ENCODE measurements around the gene MAN2B1. TPM values are rescaled to one million over a fixed set of nuclear protein-coding genes. Genes with fewer than 3 reads are reported as not detected.
"Not testable (repeated sequence)": the region's sequence is repeated elsewhere in the genome, so short reads cannot be mapped to it uniquely, and the experiment has no call there.

The MAN2B1 gene
- total and polyA plus RNA-seq, 2 donors = 25.3 to 49.1 TPM

DNA sequence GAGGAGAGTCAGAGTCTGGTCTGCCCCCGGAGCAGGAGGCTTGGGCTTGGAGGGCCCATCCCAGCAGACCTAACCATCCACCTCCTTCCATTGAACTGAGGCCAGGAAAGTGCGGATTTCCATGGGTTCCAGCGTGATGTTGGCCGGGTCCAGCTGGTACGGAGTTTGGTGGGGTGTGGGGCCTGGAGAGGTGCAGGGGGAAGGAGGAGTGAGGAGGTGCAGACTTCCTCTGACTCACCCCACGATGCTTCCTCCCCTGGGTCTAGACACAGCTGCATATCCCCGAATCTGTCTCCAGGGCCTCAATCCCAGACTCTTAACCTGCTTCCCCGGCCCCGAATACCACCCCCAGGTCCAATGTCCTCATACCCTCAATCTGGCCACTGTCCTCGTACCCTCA lies 20.0 kb downstream of the MAN2B1 start:
- H3K9me3 ChIP-seq (ENCODE audit: control insufficient read depth in 2 of 2, insufficient read depth in 1 of 2, low read length in 1 of 2) = peaks cover 0 to 12% of the 10 kb centered on the region in 2 donors
- no peak overlapping the region for H3K4me3 ChIP-seq (ENCODE audit: low read length in 2 of 2)
- H3K36me3 ChIP-seq (ENCODE audit: control insufficient read depth in 2 of 2, insufficient read depth in 2 of 2, low read length in 1 of 2) = peaks cover 0 to 17% of the 10 kb centered on the region in 2 donors
- 96% methylated on average over 10 of the region's 10 CpGs for WGBS
- H3K4me1 ChIP-seq (ENCODE audit: control insufficient read depth in 2 of 2, insufficient read depth in 2 of 2, low read length in 2 of 2) = peaks cover 0 to 7% of the 10 kb centered on the region in 2 donors
- H3K27me3 ChIP-seq (ENCODE audit: control insufficient read depth in 2 of 2, insufficient read depth in 1 of 2, low read length in 1 of 2) = peaks cover 0 to 8% of the 10 kb centered on the region in 2 donors
- no peak for DNase-seq (ENCODE audit: low read depth in 6 of 9, low spot score in 9 of 9)
- H3K27ac ChIP-seq (ENCODE audit: low read depth in 1 of 2, low read length in 1 of 2) = no peak overlapping the region

DNA sequence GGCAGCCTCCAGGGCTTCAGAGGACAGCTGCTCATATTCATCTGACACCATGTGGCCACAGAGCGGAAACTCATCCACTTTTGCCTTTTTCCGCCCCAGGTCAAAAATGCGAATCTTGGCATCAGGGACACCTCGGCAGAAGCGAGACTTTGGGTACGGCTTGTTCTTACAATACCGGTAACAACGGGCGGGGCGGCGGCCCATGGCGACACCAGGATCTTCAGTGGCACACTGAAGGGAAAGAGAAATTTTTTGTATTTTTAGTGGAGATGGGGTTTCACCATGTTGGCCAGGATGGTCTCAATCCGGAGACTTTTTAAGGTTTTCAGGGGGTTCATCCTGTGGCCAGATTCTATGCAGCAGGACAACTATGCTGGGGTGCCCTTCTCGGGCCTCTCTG lies 22.8 kb downstream of the MAN2B1 start:
- Histone ChIP-seq H3K9me3 (ENCODE audit: control insufficient read depth in 2 of 2, insufficient read depth in 1 of 2, low read length in 1 of 2) (peaks cover 0 to 18% of the 10 kb centered on the region in 2 donors), H3K36me3 (ENCODE audit: control insufficient read depth in 2 of 2, insufficient read depth in 2 of 2, low read length in 1 of 2) (peaks cover 0 to 14% of the 10 kb centered on the region in 2 donors), H3K4me1 (ENCODE audit: control insufficient read depth in 2 of 2, insufficient read depth in 2 of 2, low read length in 2 of 2) (peaks cover 4 to 15% of the 10 kb centered on the region in 2 donors)
- 99% methylated on average over 14 of the region's 14 CpGs for WGBS
- not testable (repeated sequence) for H3K27me3 ChIP-seq (ENCODE audit: control insufficient read depth in 2 of 2, insufficient read depth in 1 of 2, low read length in 1 of 2); H3K27ac ChIP-seq (ENCODE audit: low read depth in 1 of 2, low read length in 1 of 2); DNase-seq (ENCODE audit: low read depth in 6 of 9, low spot score in 9 of 9); H3K4me3 ChIP-seq (ENCODE audit: low read length in 2 of 2)

DNA sequence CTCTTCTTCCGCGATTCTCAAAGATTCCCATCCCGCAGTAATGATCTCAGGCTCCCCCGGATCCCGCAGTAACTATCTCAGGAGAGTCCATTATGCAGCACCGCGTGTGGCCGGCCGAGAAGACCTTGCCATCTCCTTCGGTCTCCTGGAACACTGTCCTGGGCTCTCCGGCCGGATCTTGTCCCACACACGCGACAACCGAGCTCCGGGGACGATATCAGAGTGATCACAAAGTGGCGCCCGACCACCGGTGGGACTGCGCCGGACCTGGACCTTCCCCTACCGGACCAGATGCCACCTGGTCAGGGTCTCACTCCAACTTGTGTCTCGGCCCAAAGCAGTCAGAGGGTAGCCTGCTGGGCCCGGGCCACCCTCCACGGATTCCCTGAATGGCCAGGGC lies 24.0 kb downstream of the MAN2B1 start:
- 98% methylated on average over 26 of the region's 26 CpGs for WGBS
- Histone ChIP-seq H3K4me1 (ENCODE audit: control insufficient read depth in 2 of 2, insufficient read depth in 2 of 2, low read length in 2 of 2) (peaks cover 4 to 8% of the 10 kb centered on the region in 2 donors), H3K4me3 (ENCODE audit: low read length in 2 of 2) (no peak overlapping the region), H3K9me3 (ENCODE audit: control insufficient read depth in 2 of 2, insufficient read depth in 1 of 2, low read length in 1 of 2) (peaks cover 0 to 11% of the 10 kb centered on the region in 2 donors), H3K27me3 (ENCODE audit: control insufficient read depth in 2 of 2, insufficient read depth in 1 of 2, low read length in 1 of 2) (no peaks in the 10 kb centered on the region), H3K27ac (ENCODE audit: low read depth in 1 of 2, low read length in 1 of 2) (no peak overlapping the region), H3K36me3 (ENCODE audit: control insufficient read depth in 2 of 2, insufficient read depth in 2 of 2, low read length in 1 of 2) (peaks cover 0 to 14% of the 10 kb centered on the region in 2 donors)
- DNase-seq (ENCODE audit: low read depth in 6 of 9, low spot score in 9 of 9) = no peak

DNA sequence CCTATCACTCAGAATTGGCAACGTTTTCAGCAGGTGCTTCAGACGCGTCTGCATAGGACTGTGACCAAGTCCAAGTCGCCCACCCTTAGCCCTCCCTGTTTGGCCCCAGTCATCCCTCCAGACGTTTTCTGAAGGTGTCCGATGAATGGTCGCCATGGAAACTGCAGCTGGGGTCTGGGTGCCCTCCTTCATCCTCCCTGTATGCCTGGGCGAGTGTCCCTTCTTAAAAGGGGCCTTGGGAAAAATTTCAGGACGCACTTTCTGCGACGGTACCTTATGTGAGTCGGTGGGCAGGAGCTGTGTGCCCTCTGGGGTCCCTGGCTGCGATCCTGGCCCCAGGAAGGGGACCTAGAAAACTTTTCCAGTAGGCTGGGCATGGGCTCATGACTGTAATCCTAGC lies 25.1 kb downstream of the MAN2B1 start:
- Histone ChIP-seq H3K36me3 (ENCODE audit: control insufficient read depth in 2 of 2, insufficient read depth in 2 of 2, low read length in 1 of 2) (peaks cover 0 to 11% of the 10 kb centered on the region in 2 donors), H3K9me3 (ENCODE audit: control insufficient read depth in 2 of 2, insufficient read depth in 1 of 2, low read length in 1 of 2) (peaks cover 0 to 6% of the 10 kb centered on the region in 2 donors), H3K4me1 (ENCODE audit: control insufficient read depth in 2 of 2, insufficient read depth in 2 of 2, low read length in 2 of 2) (peaks cover 4 to 8% of the 10 kb centered on the region in 2 donors), H3K4me3 (ENCODE audit: low read length in 2 of 2) (no peak overlapping the region), H3K27me3 (ENCODE audit: control insufficient read depth in 2 of 2, insufficient read depth in 1 of 2, low read length in 1 of 2) (no peaks in the 10 kb centered on the region), H3K27ac (ENCODE audit: low read depth in 1 of 2, low read length in 1 of 2) (no peak overlapping the region)
- DNase-seq (ENCODE audit: low read depth in 6 of 9, low spot score in 9 of 9) = no peak
- 90% methylated on average over 13 of the region's 13 CpGs for WGBS

DNA sequence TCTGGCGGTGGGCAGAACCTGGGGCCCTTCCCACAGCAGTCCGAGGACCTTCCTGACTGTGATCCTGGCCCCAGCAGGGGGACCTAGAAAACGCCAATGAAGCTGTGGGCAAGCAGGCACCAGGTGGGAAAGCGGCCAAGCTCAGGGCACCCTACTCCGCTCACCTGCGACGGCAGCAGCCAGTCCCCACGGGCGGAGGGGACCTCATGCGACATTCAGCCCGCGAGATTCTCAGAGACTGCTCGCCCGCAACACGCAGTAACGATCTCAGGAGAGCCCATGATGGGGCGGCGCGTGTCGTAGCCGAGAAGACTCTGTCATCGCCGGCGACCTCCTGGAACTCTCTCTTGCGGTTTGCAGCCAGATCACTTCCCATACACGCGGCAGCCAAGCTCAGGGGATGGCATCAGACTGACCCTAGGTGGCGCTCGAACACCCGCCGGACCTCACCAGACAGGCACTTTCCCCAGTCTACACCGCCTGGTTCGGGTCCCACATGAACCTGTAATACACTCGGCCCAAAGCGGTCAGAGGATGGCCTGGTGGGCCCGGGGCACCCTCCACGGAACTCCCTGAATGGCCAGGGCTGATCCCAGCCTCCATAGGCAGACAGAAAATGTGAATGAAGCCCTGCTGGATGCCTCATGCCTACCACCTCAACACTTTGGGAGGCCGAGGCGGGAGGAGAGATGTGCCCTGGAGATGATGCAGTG lies 26.5 kb downstream of the MAN2B1 start:
- DNase-seq (ENCODE audit: low read depth in 6 of 9, low spot score in 9 of 9) = peak; percentile 31 to 83 (median 62)
- peaks cover 7 to 8% of the 10 kb centered on the region in 2 donors for H3K4me1 ChIP-seq (ENCODE audit: control insufficient read depth in 2 of 2, insufficient read depth in 2 of 2, low read length in 2 of 2)
- H3K4me3 ChIP-seq (ENCODE audit: low read length in 2 of 2) = peak overlapping the region in 1 of 2 donors; percentile 36
- peaks cover 0 to 6% of the 10 kb centered on the region in 2 donors for H3K9me3 ChIP-seq (ENCODE audit: control insufficient read depth in 2 of 2, insufficient read depth in 1 of 2, low read length in 1 of 2)
- H3K27ac ChIP-seq (ENCODE audit: low read depth in 1 of 2, low read length in 1 of 2) = no peak overlapping the region
- peaks cover 0 to 8% of the 10 kb centered on the region in 2 donors for H3K36me3 ChIP-seq (ENCODE audit: control insufficient read depth in 2 of 2, insufficient read depth in 2 of 2, low read length in 1 of 2)
- H3K27me3 ChIP-seq (ENCODE audit: control insufficient read depth in 2 of 2, insufficient read depth in 1 of 2, low read length in 1 of 2) = no peaks in the 10 kb centered on the region
- 11% methylated on average over 39 of the region's 39 CpGs for WGBS

DNA sequence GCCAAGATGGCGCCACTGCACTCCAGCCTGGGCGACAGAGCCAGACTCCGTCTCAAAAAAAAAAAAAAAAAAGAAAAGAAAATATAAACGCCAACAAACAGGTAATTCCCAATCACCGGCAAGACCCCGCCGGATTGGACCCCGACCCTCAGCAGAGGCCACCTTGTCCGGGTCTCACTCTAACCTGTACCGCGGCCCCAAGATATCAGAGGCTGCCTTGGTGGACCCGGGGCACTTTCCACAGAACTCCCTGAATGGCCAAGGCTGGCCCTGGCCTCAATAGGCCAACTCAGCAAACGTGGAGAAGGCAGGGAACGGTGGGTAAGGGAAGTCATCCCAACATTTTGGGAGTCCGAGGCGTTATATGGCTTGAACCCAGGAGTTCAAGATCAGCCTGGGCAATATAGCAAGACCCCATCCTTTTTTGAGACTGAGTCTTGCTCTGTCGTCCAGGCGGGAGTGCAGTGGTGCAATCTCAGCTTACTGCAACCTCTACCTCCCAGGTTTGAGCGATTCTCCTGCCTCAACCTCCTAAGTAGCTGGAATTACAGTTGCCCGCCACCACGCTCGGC lies 27.8 kb downstream of the MAN2B1 start:
- Histone ChIP-seq H3K36me3 (ENCODE audit: control insufficient read depth in 2 of 2, insufficient read depth in 2 of 2, low read length in 1 of 2) (peaks cover 0 to 3% of the 10 kb centered on the region in 2 donors), H3K27ac (ENCODE audit: low read depth in 1 of 2, low read length in 1 of 2) (no peak overlapping the region), H3K4me1 (ENCODE audit: control insufficient read depth in 2 of 2, insufficient read depth in 2 of 2, low read length in 2 of 2) (peaks cover 7 to 8% of the 10 kb centered on the region in 2 donors), H3K4me3 (ENCODE audit: low read length in 2 of 2) (no peak overlapping the region), H3K27me3 (ENCODE audit: control insufficient read depth in 2 of 2, insufficient read depth in 1 of 2, low read length in 1 of 2) (no peaks in the 10 kb centered on the region), H3K9me3 (ENCODE audit: control insufficient read depth in 2 of 2, insufficient read depth in 1 of 2, low read length in 1 of 2) (peaks cover 0 to 6% of the 10 kb centered on the region in 2 donors)
- no peak for DNase-seq (ENCODE audit: low read depth in 6 of 9, low spot score in 9 of 9)
- whole genome bisulfite sequencing = 98% methylated on average over 22 of the region's 22 CpGs

DNA sequence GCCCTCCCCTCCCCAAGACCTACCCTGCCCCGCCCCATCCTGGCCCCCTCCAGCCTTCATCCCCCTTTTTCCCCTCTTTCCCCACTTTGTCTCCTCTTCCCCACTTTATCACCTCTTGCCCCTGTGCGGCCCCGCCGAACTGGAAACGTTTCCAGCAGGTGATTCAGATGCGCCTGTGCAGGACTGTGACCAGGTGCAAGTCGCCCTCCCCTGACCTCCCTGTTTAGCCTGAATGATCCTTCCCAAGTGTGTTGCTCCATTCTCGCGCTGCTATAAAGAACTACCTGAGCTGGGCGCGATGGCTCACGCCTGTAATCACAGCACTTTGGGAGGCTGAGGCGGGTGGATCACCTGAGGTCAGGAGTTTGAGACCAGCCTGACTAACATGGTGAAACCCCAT lies 29.9 kb downstream of the MAN2B1 start:
- Histone ChIP-seq H3K27me3 (ENCODE audit: control insufficient read depth in 2 of 2, insufficient read depth in 1 of 2, low read length in 1 of 2) (no peaks in the 10 kb centered on the region), H3K4me1 (ENCODE audit: control insufficient read depth in 2 of 2, insufficient read depth in 2 of 2, low read length in 2 of 2) (peaks cover 7 to 8% of the 10 kb centered on the region in 2 donors), H3K27ac (ENCODE audit: low read depth in 1 of 2, low read length in 1 of 2) (no peak overlapping the region), H3K9me3 (ENCODE audit: control insufficient read depth in 2 of 2, insufficient read depth in 1 of 2, low read length in 1 of 2) (peaks cover 0 to 6% of the 10 kb centered on the region in 2 donors), H3K4me3 (ENCODE audit: low read length in 2 of 2) (no peak overlapping the region), H3K36me3 (ENCODE audit: control insufficient read depth in 2 of 2, insufficient read depth in 2 of 2, low read length in 1 of 2) (no peaks in the 10 kb centered on the region)
- 95% methylated on average over 13 of the region's 13 CpGs for WGBS
- no peak for DNase-seq (ENCODE audit: low read depth in 6 of 9, low spot score in 9 of 9)

DNA sequence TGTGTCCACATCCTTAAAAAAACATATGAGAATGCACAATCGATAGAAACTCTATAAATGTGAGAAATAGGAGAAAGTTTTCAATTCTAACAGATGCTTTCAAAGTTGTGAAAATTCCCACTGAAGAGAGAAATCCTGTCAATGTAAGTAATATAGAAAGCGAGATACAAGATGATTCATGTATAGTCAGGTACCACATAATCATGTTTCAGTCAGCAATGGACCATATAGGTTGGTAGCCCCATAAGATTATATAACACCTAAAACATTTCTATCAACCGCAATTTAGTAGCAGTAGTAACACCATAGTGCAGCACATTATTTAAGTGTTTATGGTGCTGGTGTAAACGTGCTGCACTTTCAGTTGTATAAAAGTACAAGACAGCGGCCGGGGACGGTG lies 37.3 kb downstream of the MAN2B1 start:
- Histone ChIP-seq H3K4me1 (ENCODE audit: control insufficient read depth in 2 of 2, insufficient read depth in 2 of 2, low read length in 2 of 2) (no peaks in the 10 kb centered on the region), H3K36me3 (ENCODE audit: control insufficient read depth in 2 of 2, insufficient read depth in 2 of 2, low read length in 1 of 2) (peaks cover 42 to 46% of the 10 kb centered on the region in 2 donors), H3K9me3 (ENCODE audit: control insufficient read depth in 2 of 2, insufficient read depth in 1 of 2, low read length in 1 of 2) (peaks cover 7 to 21% of the 10 kb centered on the region in 2 donors), H3K4me3 (ENCODE audit: low read length in 2 of 2) (no peak overlapping the region), H3K27ac (ENCODE audit: low read depth in 1 of 2, low read length in 1 of 2) (no peak overlapping the region), H3K27me3 (ENCODE audit: control insufficient read depth in 2 of 2, insufficient read depth in 1 of 2, low read length in 1 of 2) (no peaks in the 10 kb centered on the region)
- over 99% methylated on average over 7 of the region's 7 CpGs for WGBS
- no peak for DNase-seq (ENCODE audit: low read depth in 6 of 9, low spot score in 9 of 9)

Data from thymus (tissue), 11 donors.